HG03097 (cell line): ENCODE measurements around the gene PRDX1.
"Not testable (repeated sequence)": the region's sequence is repeated elsewhere in the genome, so short reads cannot be mapped to it uniquely, and the experiment has no call there.

Experiments
- ATAC-seq: cut with Tn5 transposase; IDR thresholded peaks from one replicate; pipeline ENCODE4 v1.9.1; 2021; ENCODE audit not compliant: unreplicated experiment, low FRiP score

PRDX1 gene

GRCh38 chr1:45536886-45537285, 15.2 kb upstream of the PRDX1 start:
- no peak for ATAC-seq

GRCh38 chr1:45535988-45536766, 14.5 kb upstream of the PRDX1 start:
- ATAC-seq, result no peak

GRCh38 chr1:45531873-45532272, 10.2 kb upstream of the PRDX1 start:
- ATAC-seq, result no peak

GRCh38 chr1:45530632-45531135, 9.0 kb upstream of the PRDX1 start:
- ATAC-seq, result no peak

GRCh38 chr1:45526135-45526644, 4.5 kb upstream of the PRDX1 start:
- ATAC-seq, result no peak

GRCh38 chr1:45523975-45524374, 2.3 kb upstream of the PRDX1 start:
- ATAC-seq, result not testable (repeated sequence)

GRCh38 chr1:45523516-45523915, 1.8 kb upstream of the PRDX1 start:
- not testable (repeated sequence) for ATAC-seq

- peak; percentile 18 for ATAC-seq
Measured at GRCh38 chr1:45522324-45523104, 830 bp upstream of the PRDX1 start.

GRCh38 chr1:45519774-45520173, 1.9 kb downstream of the PRDX1 start:
- not testable (repeated sequence) for ATAC-seq

- ATAC-seq, result no peak
Measured at GRCh38 chr1:45518910-45519309, 2.8 kb downstream of the PRDX1 start.

GRCh38 chr1:45518366-45518765, 3.3 kb downstream of the PRDX1 start:
- ATAC-seq, result not testable (repeated sequence)

- ATAC-seq, result no peak
Measured at GRCh38 chr1:45516465-45516864, 5.2 kb downstream of the PRDX1 start.

- ATAC-seq, result no peak
Measured at GRCh38 chr1:45516036-45516435, 5.6 kb downstream of the PRDX1 start.

GRCh38 chr1:45513532-45514260, 8.0 kb downstream of the PRDX1 start:
- not testable (repeated sequence) for ATAC-seq

- ATAC-seq, result no peak
Measured at GRCh38 chr1:45512641-45513054, 9.0 kb downstream of the PRDX1 start.

GRCh38 chr1:45510972-45511527, 10.6 kb downstream of the PRDX1 start:
- no peak for ATAC-seq

GRCh38 chr1:45510036-45510971, 11.4 kb downstream of the PRDX1 start:
- no peak for ATAC-seq

GRCh38 chr1:45508295-45509151, 13.2 kb downstream of the PRDX1 start:
- ATAC-seq, result no peak
